ENCODE results near the gene SLC1A3. TPM values are rescaled to one million over a fixed set of nuclear protein-coding genes. Genes with fewer than 3 reads are reported as not detected.

SLC1A3 gene
- total RNA-seq, 4 donors from 2014 or later: 9.3 to 17.0 (median 15.4) TPM

DNA sequence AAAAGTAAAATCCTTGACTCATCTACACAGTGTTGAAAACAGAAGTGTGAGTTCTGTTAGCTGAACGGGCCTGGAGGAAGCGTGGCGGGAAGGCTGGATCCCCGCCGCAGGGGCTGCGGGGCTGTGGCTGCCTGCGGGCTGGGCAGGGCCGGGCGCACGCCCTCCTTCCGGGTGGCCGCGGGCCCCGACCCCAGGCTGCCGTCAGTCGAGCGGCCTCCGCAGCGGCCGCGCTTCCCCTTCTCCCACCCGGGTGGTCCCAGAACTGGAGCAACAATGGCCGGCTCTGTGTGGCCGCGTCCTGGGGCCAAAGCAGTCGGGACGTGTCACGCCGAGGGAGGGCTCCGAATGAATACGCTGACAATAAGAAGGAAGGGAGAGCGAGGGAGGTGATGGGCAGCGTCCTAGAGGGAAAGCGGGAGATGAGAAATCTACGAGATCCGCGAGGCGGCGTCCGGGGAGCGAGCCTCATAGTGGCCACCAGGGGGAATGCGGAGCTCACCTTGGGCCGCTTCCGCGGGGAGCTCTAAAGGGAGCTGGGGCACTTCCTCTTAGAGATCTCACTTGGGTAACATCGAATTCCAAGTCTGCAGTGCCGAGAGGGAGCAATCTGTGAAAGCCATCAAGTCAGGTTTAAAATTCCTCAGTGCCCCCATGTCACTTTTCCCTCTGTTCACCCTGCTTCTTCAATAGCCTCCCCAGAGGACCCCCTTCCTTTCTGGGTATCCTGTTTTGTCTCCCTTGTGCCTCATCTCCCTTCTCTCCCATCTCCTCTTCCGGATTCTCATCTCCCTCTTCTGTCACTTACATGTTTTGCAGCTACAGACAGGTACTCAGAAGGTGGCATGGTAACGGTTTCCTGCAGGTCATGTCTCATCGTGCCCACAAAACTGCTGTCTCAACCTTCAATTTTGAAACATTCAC, 83.9 kb downstream of the SLC1A3 start:
- Histone ChIP-seq H3K27me3 (no peaks in the 10 kb centered on the region), H3K27ac (peak overlapping the region; percentile 34 to 67 (median 58)), H3K4me3 (replicated peaks in 1 of 3) (peak overlapping the region; percentile 48 to 79 (median 56)), H3K9me3 (no peaks in the 10 kb centered on the region), H3K4me1 (peaks cover 11 to 15% of the 10 kb centered on the region in 2 donors), H3K36me3 (no peaks in the 10 kb centered on the region)
- 4 to 6% methylated on average over 46 to 50 of the region's 50 CpGs for WGBS, 2 donors
- intact Hi-C loops (cut with DNase I): loop anchor here (5.0 to 10.0 kb wide), 2 partner anchors 176 to 273 kb away; no protein-coding TSS in a partner anchor
- peak; percentile 77 to 84 for DNase-seq
- no peak for TF ChIP-seq POLR2A (IDR thresholded peaks at IDR 0.05)
- TF ChIP-seq, protein P1, sequence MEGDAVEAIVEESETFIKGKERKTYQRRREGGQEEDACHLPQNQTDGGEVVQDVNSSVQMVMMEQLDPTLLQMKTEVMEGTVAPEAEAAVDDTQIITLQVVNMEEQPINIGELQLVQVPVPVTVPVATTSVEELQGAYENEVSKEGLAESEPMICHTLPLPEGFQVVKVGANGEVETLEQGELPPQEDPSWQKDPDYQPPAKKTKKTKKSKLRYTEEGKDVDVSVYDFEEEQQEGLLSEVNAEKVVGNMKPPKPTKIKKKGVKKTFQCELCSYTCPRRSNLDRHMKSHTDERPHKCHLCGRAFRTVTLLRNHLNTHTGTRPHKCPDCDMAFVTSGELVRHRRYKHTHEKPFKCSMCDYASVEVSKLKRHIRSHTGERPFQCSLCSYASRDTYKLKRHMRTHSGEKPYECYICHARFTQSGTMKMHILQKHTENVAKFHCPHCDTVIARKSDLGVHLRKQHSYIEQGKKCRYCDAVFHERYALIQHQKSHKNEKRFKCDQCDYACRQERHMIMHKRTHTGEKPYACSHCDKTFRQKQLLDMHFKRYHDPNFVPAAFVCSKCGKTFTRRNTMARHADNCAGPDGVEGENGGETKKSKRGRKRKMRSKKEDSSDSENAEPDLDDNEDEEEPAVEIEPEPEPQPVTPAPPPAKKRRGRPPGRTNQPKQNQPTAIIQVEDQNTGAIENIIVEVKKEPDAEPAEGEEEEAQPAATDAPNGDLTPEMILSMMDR (IDR thresholded peaks at IDR 0.05): peak; percentile 51 to 87 (median 80)

DNA sequence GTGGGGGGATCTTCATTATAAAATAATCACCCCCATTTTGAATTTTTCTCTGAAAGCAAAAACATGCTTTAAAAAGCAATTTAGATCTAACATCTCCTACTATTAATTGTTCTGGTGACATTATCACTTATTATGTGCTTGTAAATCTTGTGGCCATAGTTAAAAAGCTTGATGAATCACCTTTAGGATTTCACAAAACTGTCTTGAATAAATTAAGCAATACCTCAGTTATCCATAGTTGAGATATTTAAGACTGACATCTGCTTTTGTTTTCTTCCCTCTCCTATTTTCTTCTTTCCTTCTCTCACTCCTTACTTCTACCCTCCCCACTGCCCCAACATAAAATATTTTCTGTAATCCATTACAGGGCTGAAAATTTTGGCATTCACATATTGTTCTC, 84.8 kb downstream of the SLC1A3 start:
- intact Hi-C loops (cut with DNase I): loop anchor here (5.0 to 10.0 kb wide), 2 partner anchors 176 to 274 kb away; no protein-coding TSS in a partner anchor
- peak overlapping the region in 1 of 3 donors; percentile 20 for H3K27ac ChIP-seq
- no peaks in the 10 kb centered on the region for H3K36me3 ChIP-seq
- no peaks in the 10 kb centered on the region for H3K27me3 ChIP-seq
- no peak overlapping the region for H3K4me3 ChIP-seq (replicated peaks in 1 of 3)
- TF ChIP-seq, protein P1 (IDR thresholded peaks at IDR 0.05): no peak
- no peak for TF ChIP-seq POLR2A (IDR thresholded peaks at IDR 0.05)
- peaks cover 11 to 15% of the 10 kb centered on the region in 2 donors for H3K4me1 ChIP-seq
- H3K9me3 ChIP-seq: no peaks in the 10 kb centered on the region
- no peak for DNase-seq

DNA sequence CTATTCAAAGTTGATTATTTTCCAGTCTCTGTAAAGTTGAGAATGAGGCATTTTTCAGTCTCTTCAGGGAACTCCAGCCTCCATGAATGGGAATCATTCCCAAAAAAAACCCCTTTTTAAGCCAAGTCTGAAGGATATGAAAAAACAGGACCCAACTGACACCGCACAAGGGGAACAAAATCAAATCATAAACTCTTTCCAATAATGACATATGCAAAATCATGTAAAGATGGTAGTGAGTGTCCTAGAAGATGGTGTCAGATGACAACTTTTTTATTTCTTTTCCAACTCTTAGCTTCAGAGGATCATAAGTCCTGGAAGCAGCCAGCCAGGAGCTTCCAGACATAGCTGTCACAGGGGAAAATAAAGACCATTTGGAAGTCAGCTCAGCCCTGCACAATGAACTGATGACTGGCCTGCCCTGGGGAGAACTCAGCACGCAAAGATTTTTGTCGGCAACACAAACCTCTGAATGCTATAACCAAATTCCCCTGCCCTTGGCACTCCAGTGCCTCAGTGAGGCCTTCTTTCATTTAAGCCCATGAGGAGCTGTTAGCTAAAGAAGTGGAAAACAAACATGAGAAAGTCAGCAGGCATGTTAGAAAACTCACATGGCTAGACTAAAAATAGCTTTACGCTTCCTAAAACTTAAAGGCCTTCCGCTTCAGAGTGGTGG, 85.4 kb downstream of the SLC1A3 start:
- no peaks in the 10 kb centered on the region for H3K36me3 ChIP-seq
- H3K9me3 ChIP-seq: no peaks in the 10 kb centered on the region
- H3K4me1 ChIP-seq: peaks cover 11 to 15% of the 10 kb centered on the region in 2 donors
- WGBS, 2 donors: 58 to 90% methylated on average over 5 of the region's 5 CpGs
- TF ChIP-seq, protein P1 (IDR thresholded peaks at IDR 0.05): no peak
- TF ChIP-seq POLR2A (IDR thresholded peaks at IDR 0.05): no peak
- no peak overlapping the region for H3K4me3 ChIP-seq (replicated peaks in 1 of 3)
- peak overlapping the region in 2 of 3 donors; percentile 1 to 20 for H3K27ac ChIP-seq
- DNase-seq: no peak
- intact Hi-C loops (cut with DNase I): loop anchor here (5.0 to 10.0 kb wide), 2 partner anchors 177 to 275 kb away; no protein-coding TSS in a partner anchor
- H3K27me3 ChIP-seq: no peaks in the 10 kb centered on the region

DNA sequence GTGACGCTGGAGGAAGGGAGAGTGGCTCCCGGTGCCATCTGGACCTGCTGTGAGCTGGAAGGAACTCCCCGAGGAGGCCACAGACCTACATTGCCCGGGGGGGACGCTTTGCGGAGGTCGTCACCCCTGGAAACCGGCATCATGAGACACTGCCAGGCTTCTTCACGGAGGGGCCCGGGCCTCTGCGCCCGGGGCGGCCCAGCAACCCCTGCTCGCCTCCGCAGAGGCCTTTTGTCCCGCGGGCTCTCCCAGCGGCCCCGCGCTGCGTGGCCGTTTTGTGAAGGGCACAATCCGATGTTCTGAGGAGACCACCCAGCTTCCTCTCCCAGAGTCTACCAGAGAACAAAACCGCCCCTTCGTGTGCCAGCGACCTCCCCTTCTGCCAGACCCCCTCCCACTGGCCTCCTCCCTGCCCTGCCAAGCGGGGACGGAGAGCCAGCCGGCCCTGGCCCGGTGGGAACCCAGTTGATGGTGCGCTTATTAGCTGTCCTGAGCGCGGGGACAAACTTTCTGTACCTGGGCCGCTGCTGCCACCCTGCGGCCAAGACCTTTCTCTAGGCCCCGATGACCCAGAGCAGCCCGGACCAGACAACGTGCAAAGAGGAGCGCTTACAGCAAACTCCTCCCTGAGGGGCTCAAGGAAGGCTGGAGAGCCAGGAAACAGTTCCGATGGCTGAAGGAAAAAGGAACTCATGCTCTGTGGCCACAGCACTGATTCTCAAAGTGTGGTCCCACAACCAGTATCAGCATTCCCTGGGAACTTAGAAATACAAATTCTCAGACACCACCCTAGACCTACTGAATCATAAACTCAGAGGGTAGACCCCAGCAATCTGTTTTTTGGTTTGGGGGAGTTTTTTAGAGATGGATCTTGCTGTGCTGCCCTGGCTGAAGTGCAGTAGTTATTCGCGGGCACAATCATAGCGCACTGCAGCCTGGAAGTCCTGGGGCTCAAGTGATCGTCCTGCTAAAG, 86.7 kb downstream of the SLC1A3 start:
- no peak overlapping the region for H3K4me3 ChIP-seq (replicated peaks in 1 of 3)
- H3K36me3 ChIP-seq: no peaks in the 10 kb centered on the region
- peak; percentile 75 to 77 for DNase-seq
- peak overlapping the region in 1 of 3 donors; percentile 1 for H3K27ac ChIP-seq
- no peaks in the 10 kb centered on the region for H3K9me3 ChIP-seq
- WGBS, 2 donors: 26 to 29% methylated on average over 15 to 27 of the region's 44 CpGs
- H3K4me1 ChIP-seq: peaks cover 11 to 15% of the 10 kb centered on the region in 2 donors
- no peaks in the 10 kb centered on the region for H3K27me3 ChIP-seq
- intact Hi-C loops (cut with DNase I): loop anchor here (5.0 to 10.0 kb wide), 2 partner anchors 178 to 276 kb away; no protein-coding TSS in a partner anchor
- TF ChIP-seq, protein P1 (IDR thresholded peaks at IDR 0.05): peak in 5 of 6 experiments; percentile 36 to 81 (median 67)
- TF ChIP-seq POLR2A (IDR thresholded peaks at IDR 0.05): no peak

Measured in thyroid gland (tissue), 4 donors.